ENCODE results near the gene FSTL5.

The FSTL5 gene

GRCh38 chr4:161356351-161356750 is 807.4 kb downstream of the FSTL5 start:
- H3K36me3 Mint-ChIP-seq (ENCODE audit: low read depth): no peaks in the 10 kb centered on the region
- H3K4me1 Mint-ChIP-seq: no peaks in the 10 kb centered on the region
- ATAC-seq (no peak), DNase-seq (no peak)
- no peak overlapping the region for H3K4me3 Mint-ChIP-seq
- no peak overlapping the region for H3K27ac Mint-ChIP-seq
- peaks cover 9% of the 10 kb centered on the region for H3K9me3 Mint-ChIP-seq
- H3K27me3 Mint-ChIP-seq: no peaks in the 10 kb centered on the region

GRCh38 chr4:161350946-161351345 is 812.9 kb downstream of the FSTL5 start:
- H3K4me3 Mint-ChIP-seq: no peak overlapping the region
- no peak for DNase-seq
- no peaks in the 10 kb centered on the region for H3K27me3 Mint-ChIP-seq
- peaks cover 15% of the 10 kb centered on the region for H3K9me3 Mint-ChIP-seq
- H3K4me1 Mint-ChIP-seq: no peaks in the 10 kb centered on the region
- H3K27ac Mint-ChIP-seq: no peak overlapping the region
- no peaks in the 10 kb centered on the region for H3K36me3 Mint-ChIP-seq (ENCODE audit: low read depth)
- ATAC-seq: no peak

GRCh38 chr4:161345741-161346140 is 818.1 kb downstream of the FSTL5 start:
- Mint-ChIP-seq H3K27ac (no peak overlapping the region), H3K4me1 (no peaks in the 10 kb centered on the region), H3K4me3 (no peak overlapping the region), H3K9me3 (peaks cover 23% of the 10 kb centered on the region), H3K27me3 (no peaks in the 10 kb centered on the region), H3K36me3 (ENCODE audit: low read depth) (no peaks in the 10 kb centered on the region)
- DNase-seq: no peak
- ATAC-seq: no peak

- Mint-ChIP-seq H3K9me3 (peaks cover 13% of the 10 kb centered on the region), H3K4me3 (no peak overlapping the region), H3K4me1 (no peaks in the 10 kb centered on the region), H3K27me3 (no peaks in the 10 kb centered on the region), H3K27ac (no peak overlapping the region), H3K36me3 (ENCODE audit: low read depth) (no peaks in the 10 kb centered on the region)
- DNase-seq (no peak), ATAC-seq (no peak)
Observed at GRCh38 chr4:161343569-161343950, 820.2 kb downstream of the FSTL5 start.

- H3K4me1 Mint-ChIP-seq: no peaks in the 10 kb centered on the region
- no peaks in the 10 kb centered on the region for H3K27me3 Mint-ChIP-seq
- H3K4me3 Mint-ChIP-seq: no peak overlapping the region
- DNase-seq: no peak
- peaks cover 13% of the 10 kb centered on the region for H3K9me3 Mint-ChIP-seq
- no peak overlapping the region for H3K27ac Mint-ChIP-seq
- no peak for ATAC-seq
- no peaks in the 10 kb centered on the region for H3K36me3 Mint-ChIP-seq (ENCODE audit: low read depth)
Observed at GRCh38 chr4:161342881-161343568, 820.8 kb downstream of the FSTL5 start.

GRCh38 chr4:161336621-161337020 is 827.2 kb downstream of the FSTL5 start:
- Mint-ChIP-seq H3K4me3 (no peak overlapping the region), H3K4me1 (no peaks in the 10 kb centered on the region), H3K36me3 (ENCODE audit: low read depth) (no peaks in the 10 kb centered on the region), H3K9me3 (peaks cover 7% of the 10 kb centered on the region), H3K27me3 (no peaks in the 10 kb centered on the region), H3K27ac (no peak overlapping the region)
- no peak for DNase-seq
- no peak for ATAC-seq

GRCh38 chr4:161336016-161336530 is 827.7 kb downstream of the FSTL5 start:
- Mint-ChIP-seq H3K9me3 (peaks cover 12% of the 10 kb centered on the region), H3K4me1 (no peaks in the 10 kb centered on the region), H3K4me3 (no peak overlapping the region), H3K36me3 (ENCODE audit: low read depth) (no peaks in the 10 kb centered on the region), H3K27me3 (no peaks in the 10 kb centered on the region), H3K27ac (no peak overlapping the region)
- ATAC-seq (no peak), DNase-seq (no peak)

All from activated naive CD8-positive, alpha-beta T cell treated with anti-CD3 and anti-CD28 coated beads, Interleukin-2, amount 50 U/mL, for 24 hours (primary cell).